HepG2 (cell line): Measurements from ENCODE around the gene VPS11. TPM values are rescaled to one million over a fixed set of nuclear protein-coding genes. Genes with fewer than 3 reads are reported as not detected.

Source experiments
- ATAC-seq: fragments of 200-7000 bp; cut with Tn5 transposase; 3 replicates; pipeline ENCODE4 v1.9.1; 2020; ENCODE audit warnings: mild to moderate bottlenecking, moderate library complexity
- BruUV-seq: library from RNA; stranded (reverse); fragments of 400-500 nt; replicated peaks from 2 replicates; lab custom pipeline; 2021; lab: Mats Ljungman, UMichigan
- CTCF ChIA-PET: fragments of 300-600 bp; formaldehyde crosslinking; extraction: SDS; loops from one replicate; lab custom pipeline; 2021; ENCODE audit warnings: low total read pairs, inconsistent platforms, low intra/inter-chr PET ratio; lab: Yijun Ruan, JAX
- POLR2A ChIA-PET: fragments of 350-600 bp; sonication (Branson Sonifier 250); formaldehyde crosslinking; loops from one replicate; lab custom pipeline; 2020; ENCODE audit warnings: antibody characterized with exemption, inconsistent platforms; lab: Yijun Ruan, JAX
- DNase-seq: peaks from one replicate; pipeline ENCODE4 v3.0.0-alpha.2; 2015; ENCODE audit warnings: low spot score
- FAIRE-seq: peaks from 3 replicates; lab custom pipeline; 2011; peaks lifted over from hg19 to GRCh38; lab: Jason Lieb, UNC
- H2AFZ ChIP-seq: one replicate; pipeline ENCODE4 v1.6.1; 2011; ENCODE audit warnings: low read length, inconsistent platforms
- H3K27ac ChIP-seq: fragments of 300-600 bp; 3 replicates; pipeline ENCODE4 v1.8.0; 2011; ENCODE audit warnings: mixed run types, mild to moderate bottlenecking, mixed read lengths, low read length, inconsistent platforms; ENCODE audit not compliant: insufficient read depth; ENCODE audit errors: extremely low read length
- H3K27me3 ChIP-seq, 2 experiments: fragments of 200-600 bp in 1 of 2; 2 replicates in 1 of 2; 3 replicates in 1 of 2; pipeline versions ENCODE4 v1.6.0 to v1.8.0; 2011; ENCODE audit warnings: low read length in 2 of 2, mild to moderate bottlenecking in 2 of 2, moderate library complexity in 2 of 2, inconsistent platforms in 1 of 2; ENCODE audit not compliant: insufficient read depth in 2 of 2, control insufficient read depth in 1 of 2
- H3K36me3 ChIP-seq, 2 experiments: fragments of 200-600 bp in 1 of 2; replicated peaks in 1 of 2; 2 replicates in 1 of 2; 3 replicates in 1 of 2; pipeline versions ENCODE4 v1.5.1 to v1.8.0; 2011; ENCODE audit warnings: low read length in 2 of 2, inconsistent platforms in 1 of 2; ENCODE audit not compliant: insufficient read depth in 2 of 2, control insufficient read depth in 1 of 2
- H3K4me1 ChIP-seq: 2 replicates; pipeline ENCODE4 v1.5.1; 2012; ENCODE audit warnings: low read length, inconsistent platforms; ENCODE audit not compliant: insufficient read depth
- H3K4me2 ChIP-seq: 2 replicates; pipeline ENCODE4 v1.6.0; 2011; ENCODE audit warnings: low read depth, low read length, inconsistent platforms
- H3K4me3 ChIP-seq, 3 experiments: fragments of 200-600 bp in 1 of 3; sonication (generic), shearing (Covaris generic) in 1 of 3; replicated peaks in 1 of 3; 2 replicates each; pipeline ENCODE4 v1.5.1; 2011 to 2016; ENCODE audit warnings: low read length in 3 of 3, inconsistent platforms in 2 of 3, low read depth in 2 of 3, mild to moderate bottlenecking in 2 of 3, control low read depth in 1 of 3, mixed read lengths in 1 of 3; ENCODE audit not compliant: insufficient read depth in 1 of 3
- H3K79me2 ChIP-seq: one replicate; pipeline ENCODE4 v1.6.1; 2011; ENCODE audit warnings: low read length, inconsistent platforms; ENCODE audit not compliant: insufficient read depth
- H3K9ac ChIP-seq: 2 replicates; pipeline ENCODE4 v1.6.0; 2011; ENCODE audit warnings: mild to moderate bottlenecking, low read depth, low read length, inconsistent platforms; ENCODE audit not compliant: insufficient read depth
- H3K9me3 ChIP-seq: 2 replicates; pipeline ENCODE4 v1.5.1; 2012; ENCODE audit warnings: mild to moderate bottlenecking, low read length
- H4K20me1 ChIP-seq: 2 replicates; pipeline ENCODE4 v1.6.0; 2011; ENCODE audit warnings: inconsistent platforms, mild to moderate bottlenecking, low read length, moderate library complexity; ENCODE audit not compliant: insufficient read depth
- AKAP8 ChIP-seq: sonication (generic); formaldehyde crosslinking; IDR thresholded peaks from 2 replicates; pipeline ENCODE4 v1.5.1; 2020; ENCODE audit warnings: mild to moderate bottlenecking, missing genetic modification reagents
- CHCHD3 ChIP-seq: sonication (generic); formaldehyde crosslinking; IDR thresholded peaks from 2 replicates; pipeline ENCODE4 v1.8.0; 2022; ENCODE audit warnings: mild to moderate bottlenecking, missing genetic modification reagents, moderate library complexity
- EEA1 ChIP-seq: sonication (generic); formaldehyde crosslinking; IDR thresholded peaks from 2 replicates; pipeline ENCODE4 v1.5.1; 2020; ENCODE audit warnings: mild to moderate bottlenecking, missing genetic modification reagents, borderline replicate concordance
- FOXK2 ChIP-seq: fragments of 450-650 bp; IDR thresholded peaks from 2 replicates; pipeline ENCODE4 v1.6.1; 2016
- HMG20B ChIP-seq: conservative IDR thresholded peaks from 2 replicates; pipeline ENCODE4 v1.6.1; 2016; ENCODE audit warnings: missing genetic modification reagents, missing compliant biosample characterization
- MYC ChIP-seq: sonication (generic); formaldehyde crosslinking; IDR thresholded peaks from 2 replicates; pipeline ENCODE4 v1.9.0; 2021; ENCODE audit warnings: missing genetic modification reagents, borderline replicate concordance
- POLR2A ChIP-seq, 2 experiments: IDR thresholded peaks; 2 replicates each; pipeline ENCODE4 v1.6.1; 2011; ENCODE audit warnings: low read depth in 2 of 2, low read length in 2 of 2, mild to moderate bottlenecking in 1 of 2, moderate library complexity in 1 of 2; ENCODE audit not compliant: insufficient read depth in 1 of 2
- RAD21 ChIP-seq: fragments of 450-650 bp; formaldehyde crosslinking; IDR thresholded peaks from 2 replicates; pipeline ENCODE4 v1.5.0; 2020; ENCODE audit warnings: mild to moderate bottlenecking
- RNF2 ChIP-seq: fragments of 450-650 bp; conservative IDR thresholded peaks from 2 replicates; pipeline ENCODE4 v1.6.1; 2016; ENCODE audit warnings: low read depth
- SMYD3 ChIP-seq: sonication (generic); formaldehyde crosslinking; IDR thresholded peaks from 2 replicates; pipeline ENCODE4 v1.8.1; 2023; ENCODE audit warnings: mild to moderate bottlenecking, missing genetic modification reagents
- SNAPC2 ChIP-seq: sonication (generic); formaldehyde crosslinking; IDR thresholded peaks from 2 replicates; pipeline ENCODE4 v1.8.1; 2022; ENCODE audit warnings: mild to moderate bottlenecking, missing genetic modification reagents
- TBX2 ChIP-seq: sonication (generic); formaldehyde crosslinking; IDR thresholded peaks from 2 replicates; pipeline ENCODE4 v1.5.0; 2020; ENCODE audit warnings: missing genetic modification reagents, mild to moderate bottlenecking, borderline replicate concordance
- ZBTB7B ChIP-seq: sonication (generic); formaldehyde crosslinking; IDR thresholded peaks from 2 replicates; pipeline ENCODE4 v1.4.0; 2020; ENCODE audit warnings: missing genetic modification reagents
- ZNF781 ChIP-seq: sonication (generic); formaldehyde crosslinking; IDR thresholded peaks from 2 replicates; pipeline ENCODE4 v1.5.1; 2020; ENCODE audit warnings: borderline replicate concordance, mild to moderate bottlenecking, missing genetic modification reagents; ENCODE audit errors: not compliant biosample characterization
- ZNF879 ChIP-seq: sonication (generic); formaldehyde crosslinking; IDR thresholded peaks from 2 replicates; pipeline ENCODE4 v1.8.1; 2023; ENCODE audit warnings: missing genetic modification reagents
- ZSCAN21 ChIP-seq: sonication (generic); formaldehyde crosslinking; IDR thresholded peaks from 2 replicates; pipeline ENCODE4 v1.8.0; 2022; ENCODE audit warnings: mild to moderate bottlenecking, missing genetic modification reagents, moderate library complexity, borderline replicate concordance
- WGBS: methylation state at CpG from one replicate; pipeline ENCODE4 v1.1.6; 2017; ENCODE audit warnings: low lambda C conversion rate; 5-methylcytosine and 5-hydroxymethylcytosine counted together
- in situ Hi-C: cut with HindIII; loops from 2 replicates; pipeline ENCODE4 v1.10.0; 2017; ENCODE audit warnings: low pct_unique_long_range_greater_than_20kb; ENCODE audit not compliant: extremely low pct_ligation_motif_present
- intact Hi-C: fragments of 100-400 bp; cut with micrococcal nuclease; formaldehyde crosslinking; loops from one replicate; pipeline ENCODE4 v1.10.0; 2022; ENCODE audit not compliant: unreplicated experiment
- polyA plus RNA-seq, 8 experiments: library from polyadenylated mRNA; depleted of rRNA in 3 of 8; stranded (reverse) in 7 of 8; unstranded in 1 of 8; fragments of >200 nt; fragmentation: Illumina TruSeq in 4 of 8; extraction: Trizol in 4 of 8; gene quantifications; 2 replicates each; pipeline versions ENCODE4 v1.2.1 to v1.2.3, GENCODE V29; 2011 to 2016; ENCODE audit warnings: low read depth in 4 of 8, missing spikeins in 1 of 8, mixed read lengths in 1 of 8; ENCODE audit not compliant: insufficient read depth in 1 of 8
- total RNA-seq, 5 experiments: library from RNA; depleted of rRNA; stranded (reverse); fragments of >200 nt; fragmentation: Illumina TruSeq; extraction: Trizol; gene quantifications; 2 replicates each; pipeline ENCODE4 v1.2.3, GENCODE V29; 2016; ENCODE audit warnings: low read depth in 1 of 5
- TF ChIP-seq, protein P1 (sequence below): sonication (generic); formaldehyde crosslinking; IDR thresholded peaks from 2 replicates; pipeline ENCODE4 v1.4.0; 2020; ENCODE audit warnings: missing genetic modification reagents
- TF ChIP-seq, protein P2 (sequence below): sonication (generic); formaldehyde crosslinking; IDR thresholded peaks from 2 replicates; pipeline ENCODE4 v1.9.0; 2021; ENCODE audit warnings: missing genetic modification reagents, borderline replicate concordance

VPS11 gene
- total and polyA plus RNA-seq, 2 of the 13 experiments (the other 11 are each of a cell fraction or from before 2014, with no cell fraction given), result 13.7 to 21.6 TPM

DNA sequence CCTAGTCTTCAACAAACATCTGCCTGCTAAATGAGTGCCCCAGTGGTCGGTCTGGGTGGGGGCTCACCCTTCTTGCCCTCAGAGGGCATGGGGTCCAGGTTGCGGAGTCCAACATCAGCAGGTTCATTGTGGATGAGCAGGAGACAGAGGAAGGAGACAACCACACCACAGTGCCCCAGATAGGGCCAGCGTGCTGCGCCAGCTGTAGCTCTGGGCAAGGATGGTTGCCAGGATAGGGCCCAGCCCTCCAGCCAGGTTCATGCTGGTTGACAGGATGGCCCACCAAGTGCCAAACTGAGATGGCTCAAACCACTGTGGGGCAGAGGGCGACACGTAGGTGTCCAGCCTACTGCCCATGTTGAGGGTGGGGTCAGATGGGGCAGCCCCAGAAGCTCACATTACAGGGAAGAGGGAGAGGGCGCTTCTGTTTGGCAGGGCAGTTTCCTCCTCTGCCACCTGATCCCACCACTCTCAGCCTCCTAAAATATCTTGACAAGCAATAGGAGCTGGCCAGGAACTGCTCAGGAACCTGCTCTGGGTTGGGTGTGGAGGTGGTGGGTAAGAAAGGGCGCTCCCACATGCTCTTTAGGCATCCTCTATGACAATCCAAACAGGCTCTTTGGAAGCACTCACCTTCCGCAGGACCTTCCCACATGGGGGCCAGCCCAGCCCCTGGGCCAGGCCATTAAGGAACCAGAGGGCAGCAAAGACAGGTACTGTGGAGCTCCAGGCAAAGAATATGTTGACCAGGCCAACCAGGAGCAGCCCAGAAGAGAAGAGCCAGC lies 39.9 kb upstream of the VPS11 start (continued):
- TF ChIP-seq MYC (CRISPR knock-in tag) (no peak), ZSCAN21 (0 out of 2 replicates have a peak, but pooled peaks have one; percentile 11), SNAPC2 (CRISPR knock-in tag) (0 out of 2 replicates have a peak, but pooled peaks have one; percentile 39), ZNF879 (peak; percentile 52; the same call in 1 of the 2 replicates), POLR2A (IDR thresholded peaks at IDR 0.05; ENCODE audit: insufficient read depth in 1 of 2, low read depth in 2 of 2, low read length in 2 of 2) (peak in 1 of 2 experiments; percentile 21; a peak in 1 of 4 replicates), EEA1 (CRISPR knock-in tag) (0 out of 2 replicates have a peak, but pooled peaks have one; percentile 34), RAD21 (CRISPR knock-in tag) (no peak)

DNA sequence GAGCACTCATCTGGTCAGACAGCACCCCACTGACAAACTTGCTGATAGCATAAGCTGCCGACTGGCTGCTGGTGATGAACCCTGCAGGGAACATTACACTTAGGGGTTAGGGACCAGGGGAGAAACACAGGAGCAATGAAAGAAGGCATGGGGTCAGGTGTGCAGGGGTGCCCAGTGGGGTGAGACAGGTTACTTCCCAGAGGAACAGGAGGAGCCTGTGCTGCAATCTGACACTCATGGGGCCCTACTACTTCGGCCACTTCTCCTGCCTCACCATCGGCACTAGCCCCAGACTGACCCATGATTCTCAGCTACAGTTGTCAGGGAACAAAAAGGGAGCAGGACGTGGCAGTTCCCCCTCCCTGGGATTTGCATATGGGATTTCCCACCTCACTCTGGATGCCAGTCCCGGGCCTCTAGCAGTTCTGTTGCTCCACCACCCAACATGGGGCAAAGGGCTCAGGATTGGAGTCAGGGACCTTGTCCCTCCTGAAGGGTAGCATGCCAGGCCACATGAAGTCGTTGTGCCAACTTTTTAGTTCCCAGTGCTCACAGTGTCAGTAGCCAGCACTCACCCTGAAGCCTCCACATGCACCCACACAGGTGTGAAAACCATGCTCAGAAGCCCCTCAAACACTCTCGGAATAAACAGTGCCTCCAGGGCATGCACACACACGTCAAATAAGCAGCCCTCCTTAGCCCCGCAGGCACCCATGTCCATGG lies 39.1 kb upstream of the VPS11 start:
- H3K79me2 ChIP-seq, result peaks cover 48% of the 10 kb centered on the region
- peaks cover 79% of the 10 kb centered on the region for H3K4me1 ChIP-seq
- peak overlapping the region; percentile 99 for H3K4me2 ChIP-seq
- H3K9ac ChIP-seq, result peak overlapping the region; percentile 77
- H3K27me3 ChIP-seq, result no peaks in the 10 kb centered on the region; a peak in 1 of 5 replicates
- no peak for ATAC-seq
- POLR2A ChIA-PET, result interaction anchor here (1.0 to 4.8 kb wide), 5 partner anchors 10 to 39 kb away, joined by 3 to 45 read pairs (median 8); partner anchors contain the start of genes CENATAC, HYOU1, RPS25 and TRAPPC4
- CTCF ChIA-PET, result no interaction called here
- H3K36me3 ChIP-seq, result peaks cover under 1 to 4% of the 10 kb centered on the region in 2 experiments; a peak in 2 of 5 replicates
- no TSS peak for BruUV-seq
- peaks cover 5% of the 10 kb centered on the region; the same call in 1 of the 2 replicates for H4K20me1 ChIP-seq
- DNase-seq, result no peak
- in situ Hi-C loops (no loop called here), intact Hi-C loops (no loop called here)
- H3K4me3 ChIP-seq, result peak overlapping the region; percentile 74 to 82 (median 79)
- no peak for FAIRE-seq
- H2AFZ ChIP-seq, result no peak overlapping the region
- WGBS, result 11% methylated on average over 6 of the region's 9 CpGs
- no peaks in the 10 kb centered on the region for H3K9me3 ChIP-seq
- peak overlapping the region; percentile 77 for H3K27ac ChIP-seq
- TF ChIP-seq AKAP8 (CRISPR knock-in tag), result no peak
- TF ChIP-seq FOXK2, result no peak
- TF ChIP-seq RNF2, result no peak
- TF ChIP-seq CHCHD3 (CRISPR knock-in tag), result no peak
- TF ChIP-seq, protein P1, sequence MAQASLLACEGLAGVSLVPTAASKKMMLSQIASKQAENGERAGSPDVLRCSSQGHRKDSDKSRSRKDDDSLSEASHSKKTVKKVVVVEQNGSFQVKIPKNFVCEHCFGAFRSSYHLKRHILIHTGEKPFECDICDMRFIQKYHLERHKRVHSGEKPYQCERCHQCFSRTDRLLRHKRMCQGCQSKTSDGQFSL (CRISPR knock-in tag), result no peak
- no peak for TF ChIP-seq ZNF781
- TF ChIP-seq, protein P2, sequence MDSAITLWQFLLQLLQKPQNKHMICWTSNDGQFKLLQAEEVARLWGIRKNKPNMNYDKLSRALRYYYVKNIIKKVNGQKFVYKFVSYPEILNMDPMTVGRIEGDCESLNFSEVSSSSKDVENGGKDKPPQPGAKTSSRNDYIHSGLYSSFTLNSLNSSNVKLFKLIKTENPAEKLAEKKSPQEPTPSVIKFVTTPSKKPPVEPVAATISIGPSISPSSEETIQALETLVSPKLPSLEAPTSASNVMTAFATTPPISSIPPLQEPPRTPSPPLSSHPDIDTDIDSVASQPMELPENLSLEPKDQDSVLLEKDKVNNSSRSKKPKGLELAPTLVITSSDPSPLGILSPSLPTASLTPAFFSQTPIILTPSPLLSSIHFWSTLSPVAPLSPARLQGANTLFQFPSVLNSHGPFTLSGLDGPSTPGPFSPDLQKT (CRISPR knock-in tag), result no peak
- 0 out of 2 replicates have a peak, but pooled peaks have one; percentile 17 for TF ChIP-seq TBX2 (CRISPR knock-in tag)
- no peak for TF ChIP-seq HMG20B (CRISPR knock-in tag)
- 0 out of 2 replicates have a peak, but pooled peaks have one; percentile 12 for TF ChIP-seq ZBTB7B
- no peak for TF ChIP-seq SMYD3 (CRISPR knock-in tag)
